Lower leg skin (tissue), 3 donors: Measurements from ENCODE around the gene NAV2.

Experiments used
- POLR2A ChIP-seq, 2 donors: fragments of 450-650 bp; IDR thresholded peaks; one replicate each; pipeline ENCODE4 v1.6.1; 2016 to 2017; ENCODE audit warnings: antibody characterized with exemption in 2 of 2, mild to moderate bottlenecking in 1 of 2, moderate library complexity in 1 of 2
- TF ChIP-seq, protein P1 (sequence below), 3 donors: fragments of 450-650 bp; IDR thresholded peaks; one replicate each; pipeline ENCODE4 v1.5.1; 2016; ENCODE audit warnings: antibody characterized with exemption in 3 of 3, mild to moderate bottlenecking in 3 of 3, moderate library complexity in 2 of 3

GRCh38 chr11:19975414-19975990 is 262.9 kb downstream of the NAV2 start:
- TF ChIP-seq, protein P1, sequence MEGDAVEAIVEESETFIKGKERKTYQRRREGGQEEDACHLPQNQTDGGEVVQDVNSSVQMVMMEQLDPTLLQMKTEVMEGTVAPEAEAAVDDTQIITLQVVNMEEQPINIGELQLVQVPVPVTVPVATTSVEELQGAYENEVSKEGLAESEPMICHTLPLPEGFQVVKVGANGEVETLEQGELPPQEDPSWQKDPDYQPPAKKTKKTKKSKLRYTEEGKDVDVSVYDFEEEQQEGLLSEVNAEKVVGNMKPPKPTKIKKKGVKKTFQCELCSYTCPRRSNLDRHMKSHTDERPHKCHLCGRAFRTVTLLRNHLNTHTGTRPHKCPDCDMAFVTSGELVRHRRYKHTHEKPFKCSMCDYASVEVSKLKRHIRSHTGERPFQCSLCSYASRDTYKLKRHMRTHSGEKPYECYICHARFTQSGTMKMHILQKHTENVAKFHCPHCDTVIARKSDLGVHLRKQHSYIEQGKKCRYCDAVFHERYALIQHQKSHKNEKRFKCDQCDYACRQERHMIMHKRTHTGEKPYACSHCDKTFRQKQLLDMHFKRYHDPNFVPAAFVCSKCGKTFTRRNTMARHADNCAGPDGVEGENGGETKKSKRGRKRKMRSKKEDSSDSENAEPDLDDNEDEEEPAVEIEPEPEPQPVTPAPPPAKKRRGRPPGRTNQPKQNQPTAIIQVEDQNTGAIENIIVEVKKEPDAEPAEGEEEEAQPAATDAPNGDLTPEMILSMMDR (IDR thresholded peaks at IDR 0.05): no peak
- no peak for TF ChIP-seq POLR2A (IDR thresholded peaks at IDR 0.05)
